CD14-positive monocyte (primary cell): ENCODE results near the gene ADAT1. TPM values are rescaled to one million over a fixed set of nuclear protein-coding genes. Genes with fewer than 3 reads are reported as not detected.

Source experiments
- DNase-seq, 3 donors: peaks; one replicate each; pipeline ENCODE4 v3.0.0-alpha.2; 2011 to 2022
- H2AFZ ChIP-seq: 2 replicates; pipeline ENCODE4 v1.6.0; 2012; ENCODE audit warnings: mild to moderate bottlenecking, low read depth, low read length, inconsistent platforms; ENCODE audit not compliant: insufficient read depth, poor library complexity, severe bottlenecking
- H3K27ac ChIP-seq, 2 donors: 1 replicate in 1 of 2; 2 replicates in 1 of 2; pipeline ENCODE4 v1.5.1; 2012 to 2013; ENCODE audit warnings: low read length in 2 of 2, control low read depth in 1 of 2, inconsistent platforms in 1 of 2, low read depth in 1 of 2, mild to moderate bottlenecking in 1 of 2
- H3K27me3 ChIP-seq, 2 donors: one replicate each; pipeline versions ENCODE4 v1.6.0 to v1.6.1; 2011 to 2013; ENCODE audit warnings: low read length in 2 of 2; ENCODE audit not compliant: control insufficient read depth in 2 of 2, insufficient read depth in 2 of 2
- H3K36me3 ChIP-seq, 2 donors: replicated peaks in 1 of 2; 1 replicate in 1 of 2; 2 replicates in 1 of 2; pipeline versions ENCODE4 v1.5.1 to v1.6.1; 2012 to 2013; ENCODE audit warnings: low read length in 2 of 2, control low read depth in 1 of 2, inconsistent platforms in 1 of 2, mild to moderate bottlenecking in 1 of 2; ENCODE audit not compliant: insufficient read depth in 2 of 2, control insufficient read depth in 1 of 2
- H3K4me1 ChIP-seq, 2 donors: 1 replicate in 1 of 2; 2 replicates in 1 of 2; pipeline versions ENCODE4 v1.5.1 to v1.6.1; 2012 to 2013; ENCODE audit warnings: low read length in 2 of 2, control low read depth in 1 of 2, inconsistent platforms in 1 of 2, mild to moderate bottlenecking in 1 of 2, moderate library complexity in 1 of 2; ENCODE audit not compliant: insufficient read depth in 2 of 2, control insufficient read depth in 1 of 2
- H3K4me2 ChIP-seq: replicated peaks from 2 replicates; pipeline ENCODE3; 2012; ENCODE audit warnings: low read length, moderate library complexity, mild to moderate bottlenecking; ENCODE audit not compliant: poor library complexity, severe bottlenecking; ENCODE audit errors: extremely low read depth
- H3K4me3 ChIP-seq, 3 experiments: fragments of 200-600 bp in 1 of 3; sonication (generic) in 1 of 3; replicated peaks in 1 of 3; 1 replicate in 2 of 3; 2 replicates in 1 of 3; pipeline ENCODE4 v1.5.1; 2011 to 2013; ENCODE audit warnings: low read length in 3 of 3, mild to moderate bottlenecking in 3 of 3, control low read depth in 2 of 3, low read depth in 2 of 3, inconsistent platforms in 1 of 3, moderate library complexity in 1 of 3
- H3K79me2 ChIP-seq: 2 replicates; pipeline ENCODE4 v1.6.0; 2012; ENCODE audit warnings: mild to moderate bottlenecking, control low read depth, inconsistent platforms, low read length, moderate library complexity; ENCODE audit not compliant: insufficient read depth
- H3K9ac ChIP-seq: 2 replicates; pipeline ENCODE4 v1.6.0; 2017; ENCODE audit warnings: low read length, mild to moderate bottlenecking; ENCODE audit not compliant: insufficient read depth, poor library complexity, severe bottlenecking
- H3K9me3 ChIP-seq, 2 donors: replicated peaks in 1 of 2; 1 replicate in 1 of 2; 2 replicates in 1 of 2; pipeline versions ENCODE4 v1.5.1 to v1.6.1; 2012 to 2013; ENCODE audit warnings: low read length in 2 of 2, control low read depth in 1 of 2; ENCODE audit not compliant: control insufficient read depth in 1 of 2, insufficient read depth in 1 of 2
- H4K20me1 ChIP-seq: 2 replicates; pipeline ENCODE4 v1.6.0; 2012; ENCODE audit warnings: mild to moderate bottlenecking, low read length, control low read depth, moderate library complexity; ENCODE audit not compliant: insufficient read depth
- H3K27ac Mint-ChIP-seq, 7 donors: one replicate each; pipeline ENCODE4 v1.8.0; 2020; ENCODE audit warnings: mild to moderate bottlenecking in 7 of 7, mixed read lengths in 7 of 7, moderate library complexity in 6 of 7, inconsistent platforms in 2 of 7
- H3K27me3 Mint-ChIP-seq, 3 donors: one replicate each; pipeline ENCODE4 v1.8.0; 2021 to 2022; ENCODE audit warnings: low read depth in 3 of 3, mild to moderate bottlenecking in 3 of 3, mixed read lengths in 3 of 3, moderate library complexity in 3 of 3, inconsistent platforms in 1 of 3
- H3K36me3 Mint-ChIP-seq, 2 donors: one replicate each; pipeline ENCODE4 v1.8.0; 2020; ENCODE audit warnings: mixed read lengths in 2 of 2, inconsistent platforms in 1 of 2, mild to moderate bottlenecking in 1 of 2
- H3K4me1 Mint-ChIP-seq: one replicate; pipeline ENCODE4 v1.8.0; 2020; ENCODE audit warnings: mild to moderate bottlenecking, mixed read lengths
- H3K4me3 Mint-ChIP-seq, 2 donors: one replicate each; pipeline ENCODE4 v1.8.0; 2020; ENCODE audit warnings: mild to moderate bottlenecking in 2 of 2, mixed read lengths in 2 of 2, moderate library complexity in 1 of 2
- H3K9me3 Mint-ChIP-seq, 7 donors: one replicate each; pipeline ENCODE4 v1.8.0; 2020 to 2022; ENCODE audit warnings: mixed read lengths in 7 of 7, mild to moderate bottlenecking in 6 of 7, moderate library complexity in 6 of 7, inconsistent platforms in 2 of 7
- CTCF ChIP-seq: fragments of 200-600 bp; IDR thresholded peaks from one replicate; pipeline ENCODE4 v1.8.0; 2022; ENCODE audit warnings: antibody characterized with exemption, mild to moderate bottlenecking
- WGBS: methylation state at CpG from one replicate; pipeline ENCODE4 v1.1.5; 2013; ENCODE audit warnings: missing lambda C conversion rate; ENCODE audit not compliant: insufficient coverage; 5-methylcytosine and 5-hydroxymethylcytosine counted together
- intact Hi-C, 2 donors: fragments of 100-400 bp; cut with micrococcal nuclease; formaldehyde crosslinking; loops; one replicate each; pipeline versions ENCODE4 v1.15.0 to v1.15.1; 2023
- polyA plus RNA-seq, 3 donors: library from polyadenylated mRNA; depleted of rRNA in 1 of 3; unstranded in 2 of 3; stranded (reverse) in 1 of 3; fragments of 300-500 nt in 2 of 3; fragments of >200 nt in 1 of 3; fragmentation: Illumina TruSeq in 2 of 3; gene quantifications; 1 replicate in 2 of 3; 2 replicates in 1 of 3; pipeline ENCODE4 v1.2.3, GENCODE V29; 2012 to 2021

The ADAT1 gene
- polyA plus RNA-seq, 3 donors, result 16.8 to 18.9 (median 17.8) TPM

- Mint-ChIP-seq H3K4me3 (no peak overlapping the region), H3K4me1 (peaks cover 34% of the 10 kb centered on the region), H3K9me3 (peaks cover 0 to 4% (median 0%) of the 10 kb centered on the region in 7 donors), H3K27me3 (no peaks in the 10 kb centered on the region), H3K27ac (peak overlapping the region in 1 of 7 donors; percentile 34), H3K36me3 (peaks cover 45 to 49% of the 10 kb centered on the region in 2 donors)
- peak overlapping the region in 1 of 2 donors; percentile 32 for H3K27ac ChIP-seq
- peaks cover 83% of the 10 kb centered on the region for H4K20me1 ChIP-seq
- no peaks in the 10 kb centered on the region for H3K9me3 ChIP-seq
- H3K4me3 ChIP-seq, result no peak overlapping the region
- no peak for DNase-seq
- no peak overlapping the region for H3K4me2 ChIP-seq
- peaks cover 50 to 58% of the 10 kb centered on the region in 2 donors for H3K36me3 ChIP-seq
- H3K9ac ChIP-seq, result no peak overlapping the region
- peaks cover 26 to 35% of the 10 kb centered on the region in 2 donors for H3K4me1 ChIP-seq
- H3K27me3 ChIP-seq, result no peaks in the 10 kb centered on the region
- WGBS, result no CpG with 5 or more reads among the region's 1 CpG
- H2AFZ ChIP-seq, result no peak overlapping the region
- no peak for TF ChIP-seq CTCF
- intact Hi-C loops, result no loop called here
- H3K79me2 ChIP-seq, result peaks cover 68% of the 10 kb centered on the region
Measured at GRCh38 chr16:75653922-75654321, 30.8 kb upstream of the ADAT1 start.

DNA sequence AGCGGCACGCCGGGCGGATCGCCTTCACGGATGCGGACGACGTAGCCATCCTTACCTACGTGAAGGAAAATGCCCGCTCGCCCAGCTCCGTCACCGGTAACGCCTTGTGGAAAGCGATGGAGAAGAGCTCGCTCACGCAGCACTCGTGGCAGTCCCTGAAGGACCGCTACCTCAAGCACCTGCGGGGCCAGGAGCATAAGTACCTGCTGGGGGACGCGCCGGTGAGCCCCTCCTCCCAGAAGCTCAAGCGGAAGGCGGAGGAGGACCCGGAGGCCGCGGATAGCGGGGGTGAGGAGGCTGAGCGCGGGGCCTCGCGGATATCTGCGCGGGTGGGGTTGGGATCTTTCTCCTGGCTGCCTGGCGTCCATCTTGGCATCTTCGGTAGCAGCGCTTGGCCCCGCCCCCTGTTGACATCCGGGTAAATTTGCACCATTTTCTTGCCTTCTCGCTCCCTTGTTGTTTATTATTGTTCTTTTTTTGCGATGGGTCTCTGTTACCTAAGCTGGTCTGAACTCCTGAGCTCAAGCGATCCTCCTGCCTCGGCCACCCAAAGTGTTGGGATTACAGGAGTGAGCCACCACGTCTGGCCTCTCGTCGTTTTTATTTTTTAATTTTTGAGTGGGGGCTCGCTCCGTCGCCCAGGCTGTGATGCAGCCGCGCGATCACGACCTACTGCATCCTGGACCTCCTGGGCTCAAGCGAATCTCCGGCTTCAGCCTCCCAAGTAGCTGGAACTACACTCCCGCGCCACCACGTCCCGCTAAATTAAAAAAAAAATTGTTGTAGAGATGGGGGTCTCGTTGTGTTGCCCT, 25.4 kb upstream of the ADAT1 start:
- Mint-ChIP-seq H3K36me3 (peaks cover 18 to 19% of the 10 kb centered on the region in 2 donors), H3K27me3 (no peaks in the 10 kb centered on the region), H3K4me3 (peak overlapping the region; percentile 96 to 97), H3K27ac (peak overlapping the region; percentile 93 to 98 (median 96)), H3K9me3 (peaks cover 0 to 4% (median 0%) of the 10 kb centered on the region in 7 donors), H3K4me1 (peaks cover 44% of the 10 kb centered on the region)
- Histone ChIP-seq H3K4me1 (peaks cover 34 to 46% of the 10 kb centered on the region in 2 donors), H3K79me2 (peaks cover 99% of the 10 kb centered on the region), H3K9me3 (no peaks in the 10 kb centered on the region), H3K27ac (peak overlapping the region; percentile 89 to 97), H3K4me2 (peak overlapping the region; percentile 88), H3K36me3 (peaks cover 19 to 26% of the 10 kb centered on the region in 2 donors), H3K27me3 (no peaks in the 10 kb centered on the region), H2AFZ (peak overlapping the region; percentile 95), H4K20me1 (peaks cover 49% of the 10 kb centered on the region), H3K9ac (peak overlapping the region; percentile 92), H3K4me3 (peak overlapping the region; percentile 90 to 95 (median 92))
- DNase-seq, result peak; percentile 68 to 73 (median 68)
- WGBS, result under 1% methylated on average over 44 of the region's 62 CpGs
- no peak for TF ChIP-seq CTCF
- intact Hi-C loops, result loop anchor here in 1 of 2 donors (5.0 kb wide), 1 partner anchor 186 kb away; the partner anchor contains the start of gene TMEM170A
